Measurements from ENCODE around the gene SMARCD1.

DNA sequence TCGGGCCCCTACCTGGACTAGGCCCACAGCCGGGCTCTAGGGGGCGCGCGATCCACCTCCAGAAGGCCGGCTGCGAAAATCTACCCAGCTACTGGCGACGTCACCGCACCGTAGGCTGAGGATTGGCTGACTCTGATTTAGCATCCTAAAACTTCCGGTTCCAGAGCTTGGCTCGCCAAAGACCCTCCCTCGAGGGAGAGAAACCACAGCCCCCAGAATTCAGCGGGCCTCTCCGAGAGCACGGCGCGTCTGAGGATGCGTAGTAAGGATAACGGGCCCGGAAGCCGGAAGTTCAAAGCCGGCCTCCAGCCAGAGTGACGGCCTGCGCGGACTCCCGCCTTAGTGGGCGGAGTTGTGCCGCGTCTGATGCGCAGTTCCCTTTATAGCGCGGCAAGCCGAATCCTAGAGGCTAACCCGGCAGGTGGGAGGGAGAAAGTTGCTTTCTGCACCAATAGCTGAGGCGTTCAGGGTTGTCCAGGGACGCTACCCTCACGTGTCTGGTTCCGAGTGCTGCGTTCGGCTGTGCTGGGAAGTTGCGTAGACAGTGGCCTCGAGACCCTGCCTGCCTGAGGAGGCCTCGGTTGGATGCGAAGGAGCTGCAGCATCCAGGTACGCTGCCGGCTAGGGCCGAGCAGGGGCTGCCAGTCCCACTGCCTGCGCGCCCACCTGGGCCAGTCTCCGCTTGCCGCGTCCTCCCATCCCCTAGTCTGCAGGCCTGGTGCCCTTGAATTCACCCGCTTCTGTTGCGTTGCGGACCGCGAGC lies 26.7 kb downstream of the SMARCD1 start, which contains the start of gene COX14:
- TF ChIP-seq, protein P1, sequence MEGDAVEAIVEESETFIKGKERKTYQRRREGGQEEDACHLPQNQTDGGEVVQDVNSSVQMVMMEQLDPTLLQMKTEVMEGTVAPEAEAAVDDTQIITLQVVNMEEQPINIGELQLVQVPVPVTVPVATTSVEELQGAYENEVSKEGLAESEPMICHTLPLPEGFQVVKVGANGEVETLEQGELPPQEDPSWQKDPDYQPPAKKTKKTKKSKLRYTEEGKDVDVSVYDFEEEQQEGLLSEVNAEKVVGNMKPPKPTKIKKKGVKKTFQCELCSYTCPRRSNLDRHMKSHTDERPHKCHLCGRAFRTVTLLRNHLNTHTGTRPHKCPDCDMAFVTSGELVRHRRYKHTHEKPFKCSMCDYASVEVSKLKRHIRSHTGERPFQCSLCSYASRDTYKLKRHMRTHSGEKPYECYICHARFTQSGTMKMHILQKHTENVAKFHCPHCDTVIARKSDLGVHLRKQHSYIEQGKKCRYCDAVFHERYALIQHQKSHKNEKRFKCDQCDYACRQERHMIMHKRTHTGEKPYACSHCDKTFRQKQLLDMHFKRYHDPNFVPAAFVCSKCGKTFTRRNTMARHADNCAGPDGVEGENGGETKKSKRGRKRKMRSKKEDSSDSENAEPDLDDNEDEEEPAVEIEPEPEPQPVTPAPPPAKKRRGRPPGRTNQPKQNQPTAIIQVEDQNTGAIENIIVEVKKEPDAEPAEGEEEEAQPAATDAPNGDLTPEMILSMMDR (IDR thresholded peaks at IDR 0.05) = no peak
- TF ChIP-seq POLR2A (IDR thresholded peaks at IDR 0.05) = peak in 1 of 2 donors; percentile 68

All from lower leg skin (tissue), 3 donors.